IMR-90 (cell line): ENCODE measurements around the gene OVCH1. TPM values are rescaled to one million over a fixed set of nuclear protein-coding genes. Genes with fewer than 3 reads are reported as not detected.

Experiments used
- ATAC-seq: fragments of 200-7000 bp; cut with Tn5 transposase; 2 replicates; pipeline ENCODE4 v1.9.1; 2020; ENCODE audit warnings: low read depth, mild to moderate bottlenecking, moderate library complexity
- BruUV-seq: library from RNA; stranded (reverse); fragments of 400-500 nt; replicated peaks from 2 replicates; lab custom pipeline; 2021; lab: Mats Ljungman, UMichigan
- CTCF ChIA-PET: fragments of 300-600 bp; formaldehyde crosslinking; extraction: SDS; loops from one replicate; lab custom pipeline; 2021; ENCODE audit warnings: antibody characterized with exemption; lab: Yijun Ruan, JAX
- POLR2A ChIA-PET: fragments of 300-600 bp; sonication (Branson Sonifier 250); formaldehyde crosslinking; loops from one replicate; lab custom pipeline; 2022; ENCODE audit warnings: antibody characterized with exemption; ENCODE audit not compliant: unreplicated experiment; lab: Charles Lee
- DNase-seq: peaks from one replicate; pipeline ENCODE4 v3.0.0; 2013
- H2AFZ ChIP-seq: replicated peaks from 2 replicates; pipeline ENCODE3; 2013; ENCODE audit warnings: low read length, mild to moderate bottlenecking; ENCODE audit not compliant: poor library complexity
- H2AK5ac ChIP-seq: 2 replicates; pipeline ENCODE4 v1.6.1; 2013; ENCODE audit warnings: low read depth, low read length, inconsistent platforms
- H2AK9ac ChIP-seq: replicated peaks from 2 replicates; pipeline ENCODE3; 2013; ENCODE audit warnings: mild to moderate bottlenecking, low read depth, low read length, moderate library complexity; ENCODE audit not compliant: poor library complexity
- H2BK120ac ChIP-seq: 2 replicates; pipeline ENCODE4 v1.6.1; 2013; ENCODE audit warnings: low read depth, low read length, inconsistent platforms
- H2BK15ac ChIP-seq: 3 replicates; pipeline ENCODE4 v1.6.1; 2013; ENCODE audit warnings: low read depth, low read length, inconsistent platforms
- H2BK20ac ChIP-seq: 2 replicates; pipeline ENCODE4 v1.6.1; 2013; ENCODE audit warnings: low read depth, mild to moderate bottlenecking, inconsistent platforms, low read length, moderate library complexity
- H2BK5ac ChIP-seq: 2 replicates; pipeline ENCODE4 v1.6.1; 2013; ENCODE audit warnings: mild to moderate bottlenecking, low read depth, low read length, inconsistent platforms; ENCODE audit not compliant: poor library complexity, severe bottlenecking
- H3K14ac ChIP-seq: replicated peaks from 2 replicates; pipeline ENCODE4 v1.6.1; 2013; ENCODE audit warnings: low read depth, low read length, inconsistent platforms
- H3K18ac ChIP-seq: 2 replicates; pipeline ENCODE4 v1.6.1; 2013; ENCODE audit warnings: low read depth, low read length, control low read depth
- H3K23ac ChIP-seq: 2 replicates; pipeline ENCODE4 v1.6.1; 2013; ENCODE audit warnings: low read depth, low read length, inconsistent platforms
- H3K27ac ChIP-seq: 2 replicates; pipeline ENCODE4 v1.5.1; 2013; ENCODE audit warnings: mild to moderate bottlenecking, control low read depth, low read length; ENCODE audit not compliant: insufficient read depth
- H3K27me3 ChIP-seq: 2 replicates; pipeline ENCODE4 v1.6.1; 2013; ENCODE audit warnings: low read length; ENCODE audit not compliant: control insufficient read depth, insufficient read depth
- H3K36me3 ChIP-seq: 2 replicates; pipeline ENCODE4 v1.6.1; 2013; ENCODE audit warnings: low read length, mixed read lengths; ENCODE audit not compliant: control insufficient read depth, insufficient read depth
- H3K4ac ChIP-seq: 2 replicates; pipeline ENCODE4 v1.6.1; 2013; ENCODE audit warnings: low read depth, low read length, inconsistent platforms
- H3K4me1 ChIP-seq: 2 replicates; pipeline ENCODE4 v1.6.1; 2013; ENCODE audit warnings: low read length, mixed read lengths; ENCODE audit not compliant: control insufficient read depth, insufficient read depth
- H3K4me2 ChIP-seq: 2 replicates; pipeline ENCODE4 v1.6.1; 2013; ENCODE audit warnings: low read depth, mild to moderate bottlenecking, control low read depth, low read length, moderate library complexity
- H3K4me3 ChIP-seq: 2 replicates; pipeline ENCODE4 v1.5.1; 2013; ENCODE audit warnings: low read depth, mild to moderate bottlenecking, control low read depth, low read length, moderate library complexity; ENCODE audit not compliant: insufficient read depth
- H3K56ac ChIP-seq: 2 replicates; pipeline ENCODE4 v1.6.1; 2013; ENCODE audit warnings: low read length, inconsistent platforms; ENCODE audit not compliant: insufficient read depth; ENCODE audit errors: extremely low read depth
- H3K79me1 ChIP-seq, 2 experiments: 2 replicates each; pipeline ENCODE4 v1.6.1; 2013; ENCODE audit warnings: low read length in 2 of 2, inconsistent platforms in 1 of 2, low read depth in 1 of 2
- H3K9ac ChIP-seq: 2 replicates; pipeline ENCODE4 v1.6.1; 2013; ENCODE audit warnings: low read depth, low read length, control low read depth
- H3K9me1 ChIP-seq: 2 replicates; pipeline ENCODE4 v1.6.1; 2013; ENCODE audit warnings: low read length, inconsistent platforms; ENCODE audit not compliant: insufficient read depth
- H3K9me3 ChIP-seq: 2 replicates; pipeline ENCODE4 v1.6.1; 2013; ENCODE audit warnings: low read length; ENCODE audit not compliant: control insufficient read depth, insufficient read depth
- H4K20me1 ChIP-seq: 2 replicates; pipeline ENCODE4 v1.6.1; 2013; ENCODE audit warnings: low read length, inconsistent platforms; ENCODE audit not compliant: insufficient read depth
- H4K5ac ChIP-seq: 2 replicates; pipeline ENCODE4 v1.6.1; 2013; ENCODE audit warnings: mild to moderate bottlenecking, low read depth, low read length, control low read depth
- H4K8ac ChIP-seq, 2 experiments: 2 replicates each; pipeline ENCODE4 v1.6.1; 2013; ENCODE audit warnings: low read depth in 2 of 2, low read length in 2 of 2, control low read depth in 1 of 2, inconsistent platforms in 1 of 2
- H4K91ac ChIP-seq: 2 replicates; pipeline ENCODE4 v1.6.1; 2013; ENCODE audit warnings: low read depth, low read length, inconsistent platforms; ENCODE audit not compliant: insufficient read depth
- CEBPB ChIP-seq: IDR thresholded peaks from 2 replicates; pipeline ENCODE4 v1.6.1; 2012; ENCODE audit warnings: low read depth, low read length, improper control_type of control experiment
- CHD1 ChIP-seq: IDR thresholded peaks from 2 replicates; pipeline ENCODE4 v1.6.1; 2012; ENCODE audit warnings: low read depth, low read length, improper control_type of control experiment
- MAFK ChIP-seq: IDR thresholded peaks from 2 replicates; pipeline ENCODE4 v1.6.1; 2012; ENCODE audit warnings: low read depth, low read length, improper control_type of control experiment
- MAZ ChIP-seq: IDR thresholded peaks from 2 replicates; pipeline ENCODE4 v1.6.1; 2012; ENCODE audit warnings: low read depth, mild to moderate bottlenecking, low read length, improper control_type of control experiment, moderate library complexity, borderline replicate concordance
- MXI1 ChIP-seq: IDR thresholded peaks from 2 replicates; pipeline ENCODE4 v1.6.1; 2012; ENCODE audit warnings: low read depth, mild to moderate bottlenecking, low read length, moderate library complexity, borderline replicate concordance
- NFE2L2 ChIP-seq: fragments of 150-350 bp; IDR thresholded peaks from 2 replicates; pipeline ENCODE4 v1.6.1; 2016; ENCODE audit warnings: low read depth, mild to moderate bottlenecking, low read length
- RAD21 ChIP-seq: IDR thresholded peaks from 2 replicates; pipeline ENCODE4 v1.6.1; 2012; ENCODE audit warnings: low read length, improper control_type of control experiment
- RCOR1 ChIP-seq: IDR thresholded peaks from 2 replicates; pipeline ENCODE4 v1.6.1; 2012; ENCODE audit warnings: mild to moderate bottlenecking, low read length, improper control_type of control experiment; ENCODE audit not compliant: insufficient replicate concordance
- SMC3 ChIP-seq: fragments of 150-350 bp; IDR thresholded peaks from 2 replicates; pipeline ENCODE4 v1.6.1; 2016; ENCODE audit warnings: low read depth, mild to moderate bottlenecking, antibody characterized with exemption, low read length, moderate library complexity
- WGBS, 2 experiments: methylation state at CpG; one replicate each; pipeline versions ENCODE4 v1.1.5 to v1.1.7; 2013; ENCODE audit warnings: missing lambda C conversion rate in 2 of 2; ENCODE audit not compliant: insufficient read length in 1 of 2; ENCODE audit errors: extremely low coverage in 2 of 2; 5-methylcytosine and 5-hydroxymethylcytosine counted together
- dilution Hi-C: fragments of 300-500 bp; cut with HindIII; formaldehyde crosslinking; loops from one replicate; pipeline ENCODE4 v1.14.3; 2018; ENCODE audit warnings: low sequenced_read_pairs; ENCODE audit not compliant: unreplicated experiment
- in situ Hi-C: fragments of 300-500 bp; cut with MboI; formaldehyde crosslinking; loops from 3 replicates; pipeline ENCODE4 v1.14.3; 2019; ENCODE audit warnings: low sequenced_read_pairs, inconsistent platforms, mixed read lengths
- intact Hi-C: fragments of 100-400 bp; cut with micrococcal nuclease; formaldehyde crosslinking; loops from 2 replicates; pipeline ENCODE4 v1.10.0; 2022
- polyA plus RNA-seq, 3 experiments: library from polyadenylated mRNA; depleted of rRNA; stranded (reverse); fragments of >200 nt; gene quantifications; 2 replicates each; pipeline ENCODE4 v1.2.3, GENCODE V29; 2012; ENCODE audit warnings: low replicate concordance in 1 of 3
- total RNA-seq: library from RNA; depleted of rRNA; stranded (reverse); fragments of >200 nt; gene quantifications from 2 replicates; pipeline ENCODE4 v1.2.3, GENCODE V29; 2012
- TF ChIP-seq, protein P1 (sequence below): conservative IDR thresholded peaks from 2 replicates; pipeline ENCODE4 v1.5.1; 2012; ENCODE audit warnings: mild to moderate bottlenecking, low read depth, low read length, improper control_type of control experiment
- TF ChIP-seq, protein P2 (sequence below): fragments of 150-350 bp; IDR thresholded peaks from 2 replicates; pipeline ENCODE4 v1.6.1; 2017; ENCODE audit warnings: mild to moderate bottlenecking, antibody characterized with exemption, low read length, low read depth
- TF ChIP-seq, protein P3 (sequence below): fragments of 150-350 bp; IDR thresholded peaks from 2 replicates; pipeline ENCODE4 v1.6.1; 2016; ENCODE audit warnings: low read depth, mild to moderate bottlenecking, low read length, moderate library complexity, borderline replicate concordance

The OVCH1 gene
- total and polyA plus RNA-seq, 2 of the 4 experiments (the other 2 are of a cell fraction) = 0.05 to 0.18 TPM

DNA sequence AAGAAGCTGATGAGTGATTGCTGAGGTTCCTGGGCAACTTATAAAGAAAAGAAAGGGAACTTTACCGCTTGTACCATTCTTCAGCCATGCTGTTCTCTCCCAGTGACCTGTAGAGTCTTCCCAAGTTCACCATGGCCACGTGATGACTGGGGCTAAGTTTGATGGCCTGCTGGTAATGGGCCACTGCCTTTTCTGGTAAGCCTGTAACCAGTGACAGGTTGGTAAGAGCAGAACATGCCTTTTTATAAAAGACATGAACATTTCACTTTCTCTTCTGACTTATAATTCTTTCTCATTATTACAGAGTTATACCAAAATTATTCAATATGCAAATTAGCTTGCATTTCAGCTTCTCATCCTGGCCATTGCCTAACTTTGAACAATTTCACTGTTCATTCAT lies 20.9 kb upstream of the OVCH1 start:
- no peak overlapping the region for H3K56ac ChIP-seq
- dilution Hi-C loops = no loop called here
- BruUV-seq = no TSS peak

More for the DNA sequence above, 20.9 kb upstream of the OVCH1 start:
- ChIA-PET CTCF (interaction anchor here (0.8 to 1.2 kb wide), 3 partner anchors 8 to 553 kb away, joined by 3 read pairs; no protein-coding TSS in a partner anchor), POLR2A (no interaction called here)
- intact Hi-C loops = loop anchor here (5.0 to 10.0 kb wide), 2 partner anchors 211 to 926 kb away; no protein-coding TSS in a partner anchor
- Histone ChIP-seq H3K9me3 (no peaks in the 10 kb centered on the region), H3K4ac (peak overlapping the region; percentile 79), H4K5ac (no peak overlapping the region), H2AFZ (no peak overlapping the region), H3K9ac (no peak overlapping the region), H3K79me1 (peaks cover 0 to 7% of the 10 kb centered on the region in 2 experiments; a peak in 1 of 4 replicates), H4K91ac (peak overlapping the region; percentile 44; the same call in 1 of the 2 replicates), H3K4me1 (peaks cover 5% of the 10 kb centered on the region), H3K23ac (peak overlapping the region; percentile 46; the same call in 1 of the 2 replicates), H2BK5ac (no peak overlapping the region), H3K27ac (no peak overlapping the region), H3K27me3 (no peaks in the 10 kb centered on the region), H3K14ac (0 out of 2 replicates have a peak overlapping the region, but pooled peaks have one; percentile 20), H3K4me2 (no peak overlapping the region), H2AK5ac (peak overlapping the region; percentile 43; the same call in 1 of the 2 replicates), H3K36me3 (peaks cover 15% of the 10 kb centered on the region), H3K9me1 (peaks cover 19% of the 10 kb centered on the region; the same call in 1 of the 2 replicates), H2BK15ac (peak overlapping the region; percentile 32; the same call in 1 of the 3 replicates), H2BK120ac (peak overlapping the region; percentile 84), H3K18ac (no peak overlapping the region), H2AK9ac (no peak overlapping the region), H3K4me3 (no peak overlapping the region), H2BK20ac (peak overlapping the region; percentile 94), H4K8ac (peak overlapping the region in 1 of 2 experiments; percentile 41; a peak in 1 of 4 replicates), H4K20me1 (0 out of 2 replicates have a peak, but pooled peaks cover 4% of the 10 kb centered on the region)
- WGBS, 2 experiments = no CpG with 5 or more reads among the region's 2 CpGs
- DNase-seq (no peak), ATAC-seq (no peak)
- in situ Hi-C loops = loop anchor here (25.0 kb wide), 1 partner anchor 1294 kb away; no protein-coding TSS in a partner anchor
- no peak for TF ChIP-seq MXI1
- TF ChIP-seq, protein P1, sequence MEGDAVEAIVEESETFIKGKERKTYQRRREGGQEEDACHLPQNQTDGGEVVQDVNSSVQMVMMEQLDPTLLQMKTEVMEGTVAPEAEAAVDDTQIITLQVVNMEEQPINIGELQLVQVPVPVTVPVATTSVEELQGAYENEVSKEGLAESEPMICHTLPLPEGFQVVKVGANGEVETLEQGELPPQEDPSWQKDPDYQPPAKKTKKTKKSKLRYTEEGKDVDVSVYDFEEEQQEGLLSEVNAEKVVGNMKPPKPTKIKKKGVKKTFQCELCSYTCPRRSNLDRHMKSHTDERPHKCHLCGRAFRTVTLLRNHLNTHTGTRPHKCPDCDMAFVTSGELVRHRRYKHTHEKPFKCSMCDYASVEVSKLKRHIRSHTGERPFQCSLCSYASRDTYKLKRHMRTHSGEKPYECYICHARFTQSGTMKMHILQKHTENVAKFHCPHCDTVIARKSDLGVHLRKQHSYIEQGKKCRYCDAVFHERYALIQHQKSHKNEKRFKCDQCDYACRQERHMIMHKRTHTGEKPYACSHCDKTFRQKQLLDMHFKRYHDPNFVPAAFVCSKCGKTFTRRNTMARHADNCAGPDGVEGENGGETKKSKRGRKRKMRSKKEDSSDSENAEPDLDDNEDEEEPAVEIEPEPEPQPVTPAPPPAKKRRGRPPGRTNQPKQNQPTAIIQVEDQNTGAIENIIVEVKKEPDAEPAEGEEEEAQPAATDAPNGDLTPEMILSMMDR = no peak
- TF ChIP-seq MAZ = no peak
- TF ChIP-seq NFE2L2 = no peak
- no peak for TF ChIP-seq SMC3
- no peak for TF ChIP-seq CEBPB
- TF ChIP-seq CHD1 = no peak
- TF ChIP-seq RCOR1 = no peak
- TF ChIP-seq, protein P2, sequence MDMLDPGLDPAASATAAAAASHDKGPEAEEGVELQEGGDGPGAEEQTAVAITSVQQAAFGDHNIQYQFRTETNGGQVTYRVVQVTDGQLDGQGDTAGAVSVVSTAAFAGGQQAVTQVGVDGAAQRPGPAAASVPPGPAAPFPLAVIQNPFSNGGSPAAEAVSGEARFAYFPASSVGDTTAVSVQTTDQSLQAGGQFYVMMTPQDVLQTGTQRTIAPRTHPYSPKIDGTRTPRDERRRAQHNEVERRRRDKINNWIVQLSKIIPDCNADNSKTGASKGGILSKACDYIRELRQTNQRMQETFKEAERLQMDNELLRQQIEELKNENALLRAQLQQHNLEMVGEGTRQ = no peak
- TF ChIP-seq, protein P3, sequence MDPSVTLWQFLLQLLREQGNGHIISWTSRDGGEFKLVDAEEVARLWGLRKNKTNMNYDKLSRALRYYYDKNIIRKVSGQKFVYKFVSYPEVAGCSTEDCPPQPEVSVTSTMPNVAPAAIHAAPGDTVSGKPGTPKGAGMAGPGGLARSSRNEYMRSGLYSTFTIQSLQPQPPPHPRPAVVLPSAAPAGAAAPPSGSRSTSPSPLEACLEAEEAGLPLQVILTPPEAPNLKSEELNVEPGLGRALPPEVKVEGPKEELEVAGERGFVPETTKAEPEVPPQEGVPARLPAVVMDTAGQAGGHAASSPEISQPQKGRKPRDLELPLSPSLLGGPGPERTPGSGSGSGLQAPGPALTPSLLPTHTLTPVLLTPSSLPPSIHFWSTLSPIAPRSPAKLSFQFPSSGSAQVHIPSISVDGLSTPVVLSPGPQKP = no peak
- no peak for TF ChIP-seq RAD21
- no peak for TF ChIP-seq MAFK
